ENCODE data around the gene ANAPC4.

The ANAPC4 gene

GRCh38 chr4:25440478-25441030, 63.5 kb downstream of the ANAPC4 start:
- DNase-seq, result no peak

GRCh38 chr4:25441519-25442117, 64.6 kb downstream of the ANAPC4 start:
- DNase-seq, result peak; percentile 74

DNA sequence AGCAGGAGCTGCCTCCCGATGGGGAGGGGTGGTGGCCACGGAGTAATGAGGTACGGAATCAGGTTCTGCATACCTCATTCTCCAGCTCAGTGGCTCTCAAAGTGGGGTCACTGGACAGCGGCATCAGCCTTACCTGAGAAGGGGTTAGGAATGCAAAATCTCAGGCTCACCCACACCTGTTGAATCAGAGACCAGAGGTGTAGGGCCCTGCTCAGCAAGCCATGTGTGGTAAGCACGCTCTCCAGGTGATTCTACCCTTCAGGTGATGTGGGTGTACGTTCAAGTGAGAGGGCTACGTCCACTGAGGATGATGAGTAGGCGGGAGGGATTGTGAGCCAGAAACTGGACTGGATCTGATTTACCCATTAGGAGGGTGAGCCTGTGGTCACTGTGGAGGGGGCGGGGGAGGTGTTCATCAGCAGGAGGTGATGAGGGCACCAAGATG, 65.8 kb downstream of the ANAPC4 start:
- DNase-seq, result no peak

- no peak for DNase-seq
Observed at GRCh38 chr4:25443851-25444250, 66.8 kb downstream of the ANAPC4 start.

DNA sequence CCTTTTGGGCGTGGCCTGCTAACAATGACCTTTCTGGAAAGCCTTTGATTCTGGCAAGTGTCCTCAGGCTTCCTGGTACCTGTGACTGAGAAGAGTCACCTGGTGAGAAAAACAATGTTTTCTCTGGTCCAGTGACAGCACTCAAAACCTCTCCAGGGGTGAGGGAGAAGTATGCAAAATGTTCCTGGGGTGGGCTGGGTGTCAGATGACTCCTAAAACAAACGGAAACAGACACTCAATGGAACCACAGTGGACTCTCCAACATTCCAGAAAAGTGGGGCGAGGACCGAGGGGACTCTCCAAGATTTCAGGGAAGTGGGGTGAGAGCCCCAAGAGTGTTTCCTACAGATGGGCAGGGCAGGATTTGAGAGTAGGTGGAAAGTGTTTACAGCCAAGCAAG, 69.5 kb downstream of the ANAPC4 start:
- DNase-seq, result peak; percentile 52

- DNase-seq, result no peak
Observed at GRCh38 chr4:25448379-25449109, 71.5 kb downstream of the ANAPC4 start.

DNA sequence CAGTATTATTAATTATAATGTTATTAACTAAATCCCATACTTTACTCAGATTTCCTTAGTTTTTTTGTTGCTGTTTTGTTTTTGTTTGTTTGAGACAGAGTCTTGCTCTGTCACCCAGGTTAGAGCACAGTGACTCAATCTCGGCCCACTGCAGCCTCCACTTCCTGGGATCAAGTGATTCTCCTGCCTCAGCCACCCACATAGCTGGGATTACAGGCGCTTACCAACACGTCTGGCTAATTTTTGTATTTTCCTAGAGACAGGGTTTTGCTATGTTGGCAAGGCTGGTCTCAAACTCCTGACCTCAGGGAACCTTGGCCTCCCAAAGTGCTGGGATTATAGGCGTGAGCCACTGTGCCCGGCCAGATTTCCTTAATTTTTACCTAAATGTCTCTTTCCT, 72.2 kb downstream of the ANAPC4 start:
- DNase-seq, result no peak

- DNase-seq, result no peak
Observed at GRCh38 chr4:25449688-25450087, 72.6 kb downstream of the ANAPC4 start.

- no peak for DNase-seq
Observed at GRCh38 chr4:25450491-25450901, 73.4 kb downstream of the ANAPC4 start.

DNA sequence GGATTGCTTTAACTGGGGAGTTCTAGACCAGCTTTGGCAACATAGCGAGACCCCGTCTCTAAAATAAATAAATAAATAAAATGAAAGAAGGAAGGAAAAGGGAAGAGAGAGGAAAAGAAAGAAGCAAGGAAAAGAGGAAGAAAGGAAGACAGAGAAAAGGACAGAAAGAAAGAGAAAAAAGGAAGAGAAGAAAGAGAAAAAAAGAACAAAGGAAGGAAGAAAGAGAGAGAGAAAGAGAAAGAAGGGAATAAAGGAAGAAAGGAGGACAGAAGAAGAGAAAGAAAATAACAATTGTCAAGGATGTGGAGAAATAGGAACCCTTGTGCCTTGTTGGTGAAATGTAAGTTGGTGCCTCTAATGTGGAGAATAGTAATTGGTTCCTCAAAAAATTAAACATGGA, 74.6 kb downstream of the ANAPC4 start:
- DNase-seq, result no peak

DNA sequence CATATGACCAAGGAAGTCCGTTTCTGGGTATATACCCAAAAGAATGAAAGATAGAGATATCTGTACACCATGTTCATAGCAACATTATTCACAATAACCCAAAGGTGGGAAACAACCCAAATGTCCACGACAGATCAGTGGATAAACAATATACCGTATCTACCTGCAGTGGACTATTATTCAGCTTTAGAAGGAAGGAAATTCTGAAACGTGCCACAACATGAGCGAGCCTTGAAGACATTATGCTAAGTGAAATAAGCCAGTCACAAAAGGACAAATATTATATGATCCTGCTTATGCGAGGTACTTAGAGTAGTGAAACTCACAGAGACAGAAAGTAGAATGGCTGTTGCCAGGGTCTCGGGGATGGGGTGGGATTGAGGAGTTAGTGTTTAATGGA, 75.0 kb downstream of the ANAPC4 start:
- DNase-seq, result no peak

DNA sequence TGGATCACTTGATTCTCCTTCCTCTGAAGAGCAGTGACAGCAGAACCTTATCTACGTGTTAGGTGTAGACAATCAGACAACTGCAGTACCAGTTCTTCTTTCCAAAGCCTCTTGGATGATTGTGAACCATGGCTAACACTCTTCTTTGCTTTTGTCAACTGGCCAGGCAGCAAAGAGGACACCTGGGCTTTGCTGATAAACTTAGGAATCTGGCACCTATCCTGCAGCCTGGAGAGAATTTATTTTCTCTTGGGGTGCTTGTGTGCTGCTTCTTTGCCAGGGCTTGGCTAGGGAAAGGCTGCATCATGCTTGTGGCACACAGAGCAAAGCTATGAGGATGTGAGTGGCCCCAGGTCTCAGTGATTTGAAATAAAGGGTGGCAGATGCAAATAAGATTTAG, 77.4 kb downstream of the ANAPC4 start:
- no peak for DNase-seq

GRCh38 chr4:25457053-25457715, 80.1 kb downstream of the ANAPC4 start:
- DNase-seq, result no peak

GRCh38 chr4:25466966-25467697, 90.1 kb downstream of the ANAPC4 start:
- DNase-seq, result no peak

DNA sequence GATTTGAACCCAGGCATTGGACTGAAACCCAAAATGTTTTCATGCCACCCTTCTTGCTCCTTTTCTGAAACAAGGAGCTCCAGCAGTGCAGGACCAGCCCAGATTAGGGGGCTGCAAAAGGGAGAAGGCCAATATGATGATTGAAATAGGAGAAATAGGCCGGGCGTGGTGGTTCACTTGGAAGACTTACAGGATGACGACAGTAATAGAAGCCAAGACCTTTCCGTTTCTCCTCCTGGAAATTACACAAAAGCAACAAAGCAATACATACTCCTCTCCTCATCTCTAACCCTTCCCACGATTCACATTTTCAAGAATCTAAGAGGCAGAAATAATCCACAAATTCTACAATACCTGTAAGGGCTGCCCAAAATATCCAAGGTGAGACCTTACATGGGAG, 90.8 kb downstream of the ANAPC4 start:
- no peak for DNase-seq
